Panc1 (cell line): ENCODE measurements around the gene FBLN7. TPM values are rescaled to one million over a fixed set of nuclear protein-coding genes. Genes with fewer than 3 reads are reported as not detected.

Experiments used
- ATAC-seq: fragments of 200-7000 bp; cut with Tn5 transposase; 2 replicates; pipeline ENCODE4 v1.9.1; 2020; ENCODE audit warnings: mild to moderate bottlenecking, moderate library complexity
- BruUV-seq: library from RNA; stranded (reverse); fragments of 400-500 nt; replicated peaks from 2 replicates; lab custom pipeline; 2021; lab: Mats Ljungman, UMichigan
- CTCF ChIA-PET: fragments of 300-600 bp; sonication (Branson Sonifier 250); formaldehyde crosslinking; loops from one replicate; lab custom pipeline; 2022; ENCODE audit warnings: antibody characterized with exemption; lab: Charles Lee
- POLR2A ChIA-PET: fragments of 300-600 bp; sonication (Branson Sonifier 250); formaldehyde crosslinking; loops from one replicate; lab custom pipeline; 2022; ENCODE audit warnings: antibody characterized with exemption; lab: Charles Lee
- DNase-seq: peaks from one replicate; pipeline ENCODE4 v3.0.0-alpha.2; 2010; ENCODE audit warnings: low read depth, low spot score
- H3K27ac ChIP-seq: 2 replicates; pipeline ENCODE4 v1.5.1; 2011; ENCODE audit warnings: mild to moderate bottlenecking, low read length, inconsistent platforms
- H3K27me3 ChIP-seq: fragments of 200-500 bp; sonication (Bioruptor generic); 2 replicates; pipeline ENCODE4 v1.6.0; 2014; ENCODE audit warnings: low read length, inconsistent platforms; ENCODE audit not compliant: control insufficient read depth, insufficient read depth
- H3K36me3 ChIP-seq: fragments of 200-500 bp; sonication (Bioruptor generic); 2 replicates; pipeline ENCODE4 v1.5.1; 2014; ENCODE audit warnings: inconsistent platforms, mild to moderate bottlenecking, low read length, moderate library complexity; ENCODE audit not compliant: control insufficient read depth, insufficient read depth
- H3K4me1 ChIP-seq: 2 replicates; pipeline ENCODE4 v1.5.1; 2011; ENCODE audit warnings: inconsistent platforms, mild to moderate bottlenecking, low read length, moderate library complexity; ENCODE audit not compliant: control insufficient read depth, insufficient read depth
- H3K4me3 ChIP-seq, 2 experiments: 2 replicates each; pipeline ENCODE4 v1.5.1; 2011 to 2012; ENCODE audit warnings: low read depth in 2 of 2, low read length in 2 of 2, mild to moderate bottlenecking in 2 of 2, inconsistent platforms in 1 of 2, moderate library complexity in 1 of 2
- H3K9me3 ChIP-seq: fragments of 200-500 bp; sonication (Bioruptor generic); 2 replicates; pipeline ENCODE4 v1.5.1; 2014; ENCODE audit warnings: low read depth, mild to moderate bottlenecking, inconsistent platforms, low read length, moderate library complexity; ENCODE audit not compliant: control insufficient read depth, insufficient read depth
- POLR2AphosphoS5 ChIP-seq: IDR thresholded peaks from 2 replicates; pipeline ENCODE4 v1.6.1; 2012; ENCODE audit warnings: mild to moderate bottlenecking, low read depth, low read length, moderate library complexity
- SIN3A ChIP-seq: IDR thresholded peaks from 2 replicates; pipeline ENCODE4 v1.6.1; 2012; ENCODE audit warnings: low read depth, mild to moderate bottlenecking, low read length, moderate library complexity, borderline replicate concordance; ENCODE audit not compliant: insufficient read depth
- TCF7L2 ChIP-seq: IDR thresholded peaks from 2 replicates; pipeline ENCODE4 v1.6.1; 2011; ENCODE audit warnings: mild to moderate bottlenecking, low read depth, low read length, inconsistent platforms
- in situ Hi-C: cut with HindIII; loops from 2 replicates; pipeline ENCODE4 v1.10.0; 2016; ENCODE audit warnings: low sequenced_read_pairs, low pct_unique_long_range_greater_than_20kb
- intact Hi-C: fragments of 100-400 bp; cut with micrococcal nuclease; formaldehyde crosslinking; loops from one replicate; pipeline ENCODE4 v1.10.0; 2022; ENCODE audit not compliant: unreplicated experiment
- total RNA-seq: library from RNA; stranded (reverse); gene quantifications from one replicate; pipeline ENCODE4 v1.2.1, GENCODE V29; 2021; ENCODE audit not compliant: unreplicated experiment
- TF ChIP-seq, protein P1 (sequence below), 2 experiments: IDR thresholded peaks; 2 replicates each; pipeline ENCODE4 v1.6.1; 2011 to 2012; ENCODE audit warnings: low read depth in 2 of 2, control low read depth in 1 of 2, low read length in 1 of 2, mild to moderate bottlenecking in 1 of 2, moderate library complexity in 1 of 2; ENCODE audit not compliant: insufficient read depth in 1 of 2
- TF ChIP-seq, protein P2 (sequence below): fragments of 450-650 bp; IDR thresholded peaks from 2 replicates; pipeline ENCODE4 v1.5.1; 2017; ENCODE audit warnings: mild to moderate bottlenecking

FBLN7 gene
- total RNA-seq, 1 experiment from 2014 or later, result 0.95 TPM

DNA sequence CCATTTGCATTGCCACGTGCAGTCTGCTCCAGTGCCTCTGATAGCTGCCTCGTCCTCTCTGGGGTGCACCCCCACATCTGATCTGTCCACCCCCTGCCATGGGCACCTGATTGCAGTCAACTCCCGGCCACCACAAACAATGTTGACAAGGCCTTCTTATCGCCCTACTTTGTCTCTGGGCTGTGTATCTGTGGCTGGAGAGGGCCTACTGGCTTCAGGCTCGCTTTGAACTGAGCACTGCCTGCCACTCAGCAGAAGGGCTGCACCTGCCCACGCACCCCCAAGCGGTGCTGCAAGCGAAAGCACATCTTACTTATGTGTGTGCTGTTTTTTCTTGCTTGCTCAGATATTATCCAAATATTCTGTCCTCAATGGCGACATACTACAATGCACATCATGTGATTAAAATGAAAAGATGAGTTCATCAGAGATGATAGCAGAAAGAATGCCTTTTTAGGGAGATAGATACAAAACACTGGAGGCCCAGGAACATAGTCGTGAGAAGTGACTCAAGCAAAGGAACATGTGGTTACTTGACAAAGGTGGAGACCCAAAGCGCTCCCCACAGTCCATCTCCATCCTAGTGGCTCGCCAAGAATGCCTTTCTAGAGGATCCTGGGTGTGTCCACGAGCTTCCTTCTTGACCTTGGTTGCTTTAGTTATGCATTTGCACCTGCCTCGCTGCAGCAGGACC, 28.8 kb downstream of the FBLN7 start:
- Histone ChIP-seq H3K27ac (no peak overlapping the region), H3K4me3 (no peak overlapping the region), H3K9me3 (no peaks in the 10 kb centered on the region), H3K4me1 (no peaks in the 10 kb centered on the region), H3K36me3 (no peaks in the 10 kb centered on the region), H3K27me3 (no peaks in the 10 kb centered on the region)
- ChIA-PET POLR2A (no interaction called here), CTCF (no interaction called here)
- intact Hi-C loops, result no loop called here
- TF ChIP-seq SIN3A, result no peak
- TF ChIP-seq, protein P1, sequence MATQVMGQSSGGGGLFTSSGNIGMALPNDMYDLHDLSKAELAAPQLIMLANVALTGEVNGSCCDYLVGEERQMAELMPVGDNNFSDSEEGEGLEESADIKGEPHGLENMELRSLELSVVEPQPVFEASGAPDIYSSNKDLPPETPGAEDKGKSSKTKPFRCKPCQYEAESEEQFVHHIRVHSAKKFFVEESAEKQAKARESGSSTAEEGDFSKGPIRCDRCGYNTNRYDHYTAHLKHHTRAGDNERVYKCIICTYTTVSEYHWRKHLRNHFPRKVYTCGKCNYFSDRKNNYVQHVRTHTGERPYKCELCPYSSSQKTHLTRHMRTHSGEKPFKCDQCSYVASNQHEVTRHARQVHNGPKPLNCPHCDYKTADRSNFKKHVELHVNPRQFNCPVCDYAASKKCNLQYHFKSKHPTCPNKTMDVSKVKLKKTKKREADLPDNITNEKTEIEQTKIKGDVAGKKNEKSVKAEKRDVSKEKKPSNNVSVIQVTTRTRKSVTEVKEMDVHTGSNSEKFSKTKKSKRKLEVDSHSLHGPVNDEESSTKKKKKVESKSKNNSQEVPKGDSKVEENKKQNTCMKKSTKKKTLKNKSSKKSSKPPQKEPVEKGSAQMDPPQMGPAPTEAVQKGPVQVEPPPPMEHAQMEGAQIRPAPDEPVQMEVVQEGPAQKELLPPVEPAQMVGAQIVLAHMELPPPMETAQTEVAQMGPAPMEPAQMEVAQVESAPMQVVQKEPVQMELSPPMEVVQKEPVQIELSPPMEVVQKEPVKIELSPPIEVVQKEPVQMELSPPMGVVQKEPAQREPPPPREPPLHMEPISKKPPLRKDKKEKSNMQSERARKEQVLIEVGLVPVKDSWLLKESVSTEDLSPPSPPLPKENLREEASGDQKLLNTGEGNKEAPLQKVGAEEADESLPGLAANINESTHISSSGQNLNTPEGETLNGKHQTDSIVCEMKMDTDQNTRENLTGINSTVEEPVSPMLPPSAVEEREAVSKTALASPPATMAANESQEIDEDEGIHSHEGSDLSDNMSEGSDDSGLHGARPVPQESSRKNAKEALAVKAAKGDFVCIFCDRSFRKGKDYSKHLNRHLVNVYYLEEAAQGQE (IDR thresholded peaks at IDR 0.05; ENCODE audit: insufficient read depth in 1 of 2, low read depth in 2 of 2, low read length in 1 of 2), result no peak
- no peak for TF ChIP-seq TCF7L2
- TF ChIP-seq POLR2AphosphoS5, result no peak
- DNase-seq (no peak), ATAC-seq (no peak)
- BruUV-seq, result no TSS peak
- in situ Hi-C loops, result no loop called here

DNA sequence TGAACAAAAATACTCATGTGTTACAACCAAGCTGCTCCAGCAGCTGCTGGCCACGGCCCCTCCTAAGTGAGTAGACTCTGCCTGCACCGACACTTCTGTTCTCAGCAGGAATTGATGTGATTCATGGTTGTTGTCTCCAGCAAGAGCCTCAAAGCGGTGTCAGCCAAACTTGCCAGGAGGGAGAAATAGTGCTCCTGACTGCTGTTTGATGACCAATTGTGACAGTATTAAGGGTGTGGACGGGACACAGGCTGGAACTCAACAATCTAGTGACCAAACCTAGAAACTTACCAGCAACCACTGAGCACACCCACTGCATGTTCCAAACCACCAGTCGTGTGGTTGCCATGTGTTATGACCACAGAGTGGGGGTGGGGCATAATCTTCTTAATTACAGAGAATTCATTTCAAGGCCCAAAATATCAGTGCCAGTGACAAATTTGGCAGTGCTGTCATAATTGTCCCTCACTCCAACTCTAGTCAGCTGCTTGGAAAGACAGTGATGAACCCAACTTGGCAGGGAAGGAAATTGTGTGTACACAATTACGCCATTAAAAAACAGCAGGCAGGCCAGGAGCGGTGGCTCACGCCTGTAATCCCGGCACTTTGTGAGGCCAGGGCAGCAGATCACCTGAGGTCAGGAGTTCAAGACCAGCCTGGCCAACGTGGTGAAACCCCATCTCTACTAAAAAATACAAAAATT, 30.4 kb downstream of the FBLN7 start:
- CTCF ChIA-PET, result no interaction called here
- H3K27ac ChIP-seq, result no peak overlapping the region
- POLR2A ChIA-PET, result no interaction called here
- no peak for DNase-seq
- no peak overlapping the region for H3K4me3 ChIP-seq
- BruUV-seq, result no TSS peak
- TF ChIP-seq, protein P2, sequence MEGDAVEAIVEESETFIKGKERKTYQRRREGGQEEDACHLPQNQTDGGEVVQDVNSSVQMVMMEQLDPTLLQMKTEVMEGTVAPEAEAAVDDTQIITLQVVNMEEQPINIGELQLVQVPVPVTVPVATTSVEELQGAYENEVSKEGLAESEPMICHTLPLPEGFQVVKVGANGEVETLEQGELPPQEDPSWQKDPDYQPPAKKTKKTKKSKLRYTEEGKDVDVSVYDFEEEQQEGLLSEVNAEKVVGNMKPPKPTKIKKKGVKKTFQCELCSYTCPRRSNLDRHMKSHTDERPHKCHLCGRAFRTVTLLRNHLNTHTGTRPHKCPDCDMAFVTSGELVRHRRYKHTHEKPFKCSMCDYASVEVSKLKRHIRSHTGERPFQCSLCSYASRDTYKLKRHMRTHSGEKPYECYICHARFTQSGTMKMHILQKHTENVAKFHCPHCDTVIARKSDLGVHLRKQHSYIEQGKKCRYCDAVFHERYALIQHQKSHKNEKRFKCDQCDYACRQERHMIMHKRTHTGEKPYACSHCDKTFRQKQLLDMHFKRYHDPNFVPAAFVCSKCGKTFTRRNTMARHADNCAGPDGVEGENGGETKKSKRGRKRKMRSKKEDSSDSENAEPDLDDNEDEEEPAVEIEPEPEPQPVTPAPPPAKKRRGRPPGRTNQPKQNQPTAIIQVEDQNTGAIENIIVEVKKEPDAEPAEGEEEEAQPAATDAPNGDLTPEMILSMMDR, result no peak
- TF ChIP-seq POLR2AphosphoS5 (no peak), SIN3A (no peak), TCF7L2 (no peak)
- TF ChIP-seq, protein P1 (IDR thresholded peaks at IDR 0.05; ENCODE audit: insufficient read depth in 1 of 2, low read depth in 2 of 2, low read length in 1 of 2), result no peak
- no peaks in the 10 kb centered on the region for H3K9me3 ChIP-seq
- in situ Hi-C loops, result no loop called here
- H3K27me3 ChIP-seq, result no peaks in the 10 kb centered on the region
- no peaks in the 10 kb centered on the region for H3K36me3 ChIP-seq
- intact Hi-C loops, result no loop called here
- H3K4me1 ChIP-seq, result no peaks in the 10 kb centered on the region
- ATAC-seq, result no peak
